ENCODE data around the gene ELL. TPM values are rescaled to one million over a fixed set of nuclear protein-coding genes. Genes with fewer than 3 reads are reported as not detected.

ELL gene
- total RNA-seq, 1 experiment from 2014 or later: 18.6 TPM

DNA sequence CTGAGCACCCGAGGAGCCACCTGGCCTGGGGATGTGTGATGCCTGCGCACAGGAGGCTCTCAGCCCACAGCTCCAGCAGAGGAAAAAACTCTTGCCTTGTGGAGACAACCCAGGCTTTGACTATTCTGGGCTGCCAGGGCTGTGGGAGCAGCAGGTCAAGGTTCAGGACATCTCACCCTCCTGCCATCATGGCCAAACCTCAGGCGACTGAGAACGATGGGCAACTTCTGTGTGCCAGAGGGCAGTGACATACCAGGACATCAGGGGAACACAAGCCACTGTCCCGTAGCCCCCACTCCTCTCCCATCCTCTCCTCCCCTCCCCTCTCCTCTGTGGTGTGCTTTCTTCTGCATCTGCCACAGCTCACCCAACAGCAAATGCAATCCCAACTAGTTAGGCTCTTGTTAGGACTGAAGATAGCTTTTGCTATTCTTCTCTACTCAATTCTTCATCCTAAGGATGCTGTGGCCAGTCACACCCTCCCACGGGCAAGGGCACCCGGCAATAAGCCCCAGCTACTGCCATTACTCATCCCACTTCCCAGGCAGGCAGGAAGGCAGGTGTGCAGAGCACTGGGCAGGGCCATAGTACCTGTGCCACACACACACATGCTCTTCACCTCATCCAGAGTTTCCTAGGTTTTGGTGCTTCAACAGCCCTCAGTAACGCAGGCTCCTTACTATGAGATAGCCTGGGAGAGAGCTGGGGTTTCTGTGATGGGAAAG lies 16.8 kb downstream of the ELL start:
- no peak for TF ChIP-seq TCF7L2 (IDR thresholded peaks at IDR 0.05; ENCODE audit: low read depth, low read length)
- TF ChIP-seq REST (IDR thresholded peaks at IDR 0.05; ENCODE audit: insufficient read depth in 1 of 2, low read depth in 2 of 2, low read length in 1 of 2): no peak
- no peak for TF ChIP-seq SIN3A (IDR thresholded peaks at IDR 0.05; ENCODE audit: borderline replicate concordance, insufficient read depth, low read depth, low read length)
- no peak for TF ChIP-seq POLR2AphosphoS5 (IDR thresholded peaks at IDR 0.05; ENCODE audit: low read depth, low read length)
- TF ChIP-seq CTCF (IDR thresholded peaks at IDR 0.05): no peak
- no peaks in the 10 kb centered on the region for H3K27me3 ChIP-seq (ENCODE audit: control insufficient read depth, insufficient read depth, low read length)
- peaks cover 24% of the 10 kb centered on the region for H3K4me1 ChIP-seq (ENCODE audit: control insufficient read depth, insufficient read depth, low read length)
- no peak for ATAC-seq
- in situ Hi-C loops (cut with HindIII; ENCODE audit: low pct_unique_long_range_greater_than_20kb, low sequenced_read_pairs): no loop called here
- ChIA-PET CTCF (no interaction called here), POLR2A (interaction anchor here (0.7 kb wide), 1 partner anchor 43 kb away, joined by 3 read pairs; no protein-coding TSS in a partner anchor)
- no peak overlapping the region for H3K27ac ChIP-seq (ENCODE audit: low read length)
- no peaks in the 10 kb centered on the region for H3K36me3 ChIP-seq (ENCODE audit: control insufficient read depth, insufficient read depth, low read length)
- no peak overlapping the region for H3K4me3 ChIP-seq (ENCODE audit: low read depth in 2 of 2, low read length in 2 of 2)
- no peak for DNase-seq (ENCODE audit: low read depth, low spot score)
- no peaks in the 10 kb centered on the region for H3K9me3 ChIP-seq (ENCODE audit: control insufficient read depth, insufficient read depth, low read depth, low read length)
- intact Hi-C loops (cut with micrococcal nuclease; ENCODE audit: unreplicated experiment): no loop called here
- no TSS peak for BruUV-seq (replicated peaks)

DNA sequence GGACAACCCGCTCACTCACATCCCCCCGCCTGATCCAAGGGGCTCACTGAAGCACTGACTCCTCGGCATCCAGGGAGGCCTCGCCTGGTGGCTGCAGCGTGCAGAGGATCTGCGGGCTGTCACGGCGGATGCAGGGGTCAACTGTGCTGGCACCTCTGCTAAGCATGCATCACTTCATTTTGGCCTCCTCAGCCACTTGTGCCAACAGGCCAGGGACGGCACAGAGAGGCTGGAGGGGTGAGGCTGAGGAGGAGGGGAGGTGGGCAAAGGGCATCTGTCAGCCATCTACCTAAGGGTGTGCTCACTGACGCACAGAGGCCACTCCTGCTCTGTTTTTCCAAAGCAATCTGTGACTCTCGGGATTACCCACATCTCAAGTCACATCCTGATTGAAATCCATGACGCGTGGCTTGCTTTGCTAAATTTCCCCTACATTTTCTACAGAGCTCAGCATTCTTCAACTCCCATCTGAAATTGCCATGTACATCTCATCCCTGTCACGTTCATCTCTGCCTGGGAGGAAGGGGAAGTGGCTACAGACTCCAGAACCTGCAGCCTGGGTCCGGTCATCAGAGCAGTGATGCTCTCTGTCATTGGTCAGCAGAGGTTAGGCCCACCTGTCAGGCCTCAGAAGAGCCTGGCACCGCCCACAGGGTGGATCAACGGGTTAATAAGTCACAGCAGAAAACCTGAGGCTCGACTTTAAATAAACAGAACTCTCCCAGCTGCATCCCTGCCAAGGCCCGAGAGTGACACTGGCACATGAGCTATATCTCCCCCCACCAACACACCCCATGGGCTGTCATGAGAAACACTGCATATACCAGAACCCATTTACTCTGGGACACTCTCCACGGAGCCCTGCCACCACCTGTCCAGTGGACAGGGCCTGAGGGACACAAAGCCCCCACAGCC lies 17.6 kb downstream of the ELL start:
- no peak for ATAC-seq
- no TSS peak for BruUV-seq (replicated peaks)
- TF ChIP-seq POLR2AphosphoS5 (IDR thresholded peaks at IDR 0.05; ENCODE audit: low read depth, low read length) (no peak), TCF7L2 (IDR thresholded peaks at IDR 0.05; ENCODE audit: low read depth, low read length) (no peak), SIN3A (IDR thresholded peaks at IDR 0.05; ENCODE audit: borderline replicate concordance, insufficient read depth, low read depth, low read length) (no peak), CTCF (IDR thresholded peaks at IDR 0.05) (no peak), REST (IDR thresholded peaks at IDR 0.05; ENCODE audit: insufficient read depth in 1 of 2, low read depth in 2 of 2, low read length in 1 of 2) (no peak)
- Histone ChIP-seq H3K4me1 (ENCODE audit: control insufficient read depth, insufficient read depth, low read length) (peaks cover 24% of the 10 kb centered on the region), H3K27ac (ENCODE audit: low read length) (no peak overlapping the region), H3K36me3 (ENCODE audit: control insufficient read depth, insufficient read depth, low read length) (no peaks in the 10 kb centered on the region), H3K27me3 (ENCODE audit: control insufficient read depth, insufficient read depth, low read length) (no peaks in the 10 kb centered on the region), H3K9me3 (ENCODE audit: control insufficient read depth, insufficient read depth, low read depth, low read length) (no peaks in the 10 kb centered on the region), H3K4me3 (ENCODE audit: low read depth in 2 of 2, low read length in 2 of 2) (no peak overlapping the region)
- intact Hi-C loops (cut with micrococcal nuclease; ENCODE audit: unreplicated experiment): no loop called here
- ChIA-PET CTCF (no interaction called here), POLR2A (no interaction called here)
- in situ Hi-C loops (cut with HindIII; ENCODE audit: low pct_unique_long_range_greater_than_20kb, low sequenced_read_pairs): no loop called here
- no peak for DNase-seq (ENCODE audit: low read depth, low spot score)
